Placental epithelial cell (primary cell): Measurements from ENCODE around the gene MGAT5. TPM values are rescaled to one million over a fixed set of nuclear protein-coding genes. Genes with fewer than 3 reads are reported as not detected.

ENCODE experiments used
- small RNA-seq: library from RNA; depleted of rRNA; stranded (forward); fragments of <200 nt; gene quantifications from one replicate; pipeline ENCODE3, GENCODE V24; 2012
- total RNA-seq: library from RNA; depleted of rRNA; stranded (reverse); fragments of >200 nt; gene quantifications from 2 replicates; pipeline ENCODE4 v1.2.3, GENCODE V29; 2012

MGAT5 gene, protein sequence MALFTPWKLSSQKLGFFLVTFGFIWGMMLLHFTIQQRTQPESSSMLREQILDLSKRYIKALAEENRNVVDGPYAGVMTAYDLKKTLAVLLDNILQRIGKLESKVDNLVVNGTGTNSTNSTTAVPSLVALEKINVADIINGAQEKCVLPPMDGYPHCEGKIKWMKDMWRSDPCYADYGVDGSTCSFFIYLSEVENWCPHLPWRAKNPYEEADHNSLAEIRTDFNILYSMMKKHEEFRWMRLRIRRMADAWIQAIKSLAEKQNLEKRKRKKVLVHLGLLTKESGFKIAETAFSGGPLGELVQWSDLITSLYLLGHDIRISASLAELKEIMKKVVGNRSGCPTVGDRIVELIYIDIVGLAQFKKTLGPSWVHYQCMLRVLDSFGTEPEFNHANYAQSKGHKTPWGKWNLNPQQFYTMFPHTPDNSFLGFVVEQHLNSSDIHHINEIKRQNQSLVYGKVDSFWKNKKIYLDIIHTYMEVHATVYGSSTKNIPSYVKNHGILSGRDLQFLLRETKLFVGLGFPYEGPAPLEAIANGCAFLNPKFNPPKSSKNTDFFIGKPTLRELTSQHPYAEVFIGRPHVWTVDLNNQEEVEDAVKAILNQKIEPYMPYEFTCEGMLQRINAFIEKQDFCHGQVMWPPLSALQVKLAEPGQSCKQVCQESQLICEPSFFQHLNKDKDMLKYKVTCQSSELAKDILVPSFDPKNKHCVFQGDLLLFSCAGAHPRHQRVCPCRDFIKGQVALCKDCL
- total RNA-seq: 18.8 and 51.5 TPM in 2 replicates

DNA sequence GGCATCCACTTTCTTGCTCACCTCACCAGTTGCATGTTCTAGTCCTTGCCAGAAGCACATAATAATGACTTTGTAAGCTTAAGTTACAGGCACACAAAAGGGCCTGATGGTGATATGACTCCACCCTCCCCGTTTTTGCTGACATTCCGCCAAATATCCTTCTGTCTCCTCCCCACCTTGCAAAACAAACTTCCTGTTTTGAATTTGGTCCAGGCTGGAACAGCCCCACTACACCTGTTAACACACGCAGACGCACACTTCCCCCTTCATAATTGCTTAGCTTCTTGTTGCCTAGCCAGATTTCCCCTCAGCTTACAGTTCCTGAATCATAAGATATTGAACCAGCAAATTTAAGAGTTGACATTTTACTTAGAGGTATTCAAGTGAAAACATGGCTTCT lies at the start of gene MGAT5:
Gene MGAT5 (plus strand): TSS at position 269 of the 400 bp plus-strand sequence. CDS start 332 bp downstream, outside the sequence.

Small RNA genes within 50 kb of the gene (small RNA-seq; reads per million reads assigned to genes)
- gene RNA5SP104: not detected
